ENCODE data around the gene OSBP2.
"Not testable (repeated sequence)": the region's sequence is repeated elsewhere in the genome, so short reads cannot be mapped to it uniquely, and the experiment has no call there.

DNA sequence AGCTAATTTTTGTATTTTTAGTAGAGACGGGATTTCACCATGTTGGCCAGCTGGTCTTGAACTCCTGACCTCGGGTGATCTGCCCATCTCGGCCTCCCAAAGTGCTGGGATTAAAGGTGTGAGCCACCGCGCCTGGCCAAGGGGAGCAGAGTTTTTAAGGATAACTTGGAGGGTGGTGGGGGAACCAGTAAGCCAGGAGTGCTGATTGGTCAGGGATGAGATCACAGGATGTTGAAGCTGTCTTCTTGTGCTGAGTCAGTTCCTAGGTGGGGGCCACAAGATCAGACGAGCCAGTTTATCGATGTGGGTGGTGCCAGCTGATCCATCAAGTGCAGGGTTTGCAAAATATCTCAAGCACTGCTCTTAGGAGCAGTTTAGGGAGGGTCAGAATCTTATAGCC is 45.3 kb downstream of the OSBP2 start:
- TF ChIP-seq, protein P1, sequence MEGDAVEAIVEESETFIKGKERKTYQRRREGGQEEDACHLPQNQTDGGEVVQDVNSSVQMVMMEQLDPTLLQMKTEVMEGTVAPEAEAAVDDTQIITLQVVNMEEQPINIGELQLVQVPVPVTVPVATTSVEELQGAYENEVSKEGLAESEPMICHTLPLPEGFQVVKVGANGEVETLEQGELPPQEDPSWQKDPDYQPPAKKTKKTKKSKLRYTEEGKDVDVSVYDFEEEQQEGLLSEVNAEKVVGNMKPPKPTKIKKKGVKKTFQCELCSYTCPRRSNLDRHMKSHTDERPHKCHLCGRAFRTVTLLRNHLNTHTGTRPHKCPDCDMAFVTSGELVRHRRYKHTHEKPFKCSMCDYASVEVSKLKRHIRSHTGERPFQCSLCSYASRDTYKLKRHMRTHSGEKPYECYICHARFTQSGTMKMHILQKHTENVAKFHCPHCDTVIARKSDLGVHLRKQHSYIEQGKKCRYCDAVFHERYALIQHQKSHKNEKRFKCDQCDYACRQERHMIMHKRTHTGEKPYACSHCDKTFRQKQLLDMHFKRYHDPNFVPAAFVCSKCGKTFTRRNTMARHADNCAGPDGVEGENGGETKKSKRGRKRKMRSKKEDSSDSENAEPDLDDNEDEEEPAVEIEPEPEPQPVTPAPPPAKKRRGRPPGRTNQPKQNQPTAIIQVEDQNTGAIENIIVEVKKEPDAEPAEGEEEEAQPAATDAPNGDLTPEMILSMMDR (IDR thresholded peaks at IDR 0.05): not testable (repeated sequence)
- TF ChIP-seq EP300, POLR2A (IDR thresholded peaks at IDR 0.05): not testable (repeated sequence)

Measured in tibial nerve (tissue), 4 donors.